Measurements from ENCODE around the gene KRT3. TPM values are rescaled to one million over a fixed set of nuclear protein-coding genes. Genes with fewer than 3 reads are reported as not detected.

Gene KRT3
- total and polyA plus RNA-seq, 10 of the 15 experiments (the other 5 are each of a cell fraction or from before 2014, with no cell fraction given) = not detected

DNA sequence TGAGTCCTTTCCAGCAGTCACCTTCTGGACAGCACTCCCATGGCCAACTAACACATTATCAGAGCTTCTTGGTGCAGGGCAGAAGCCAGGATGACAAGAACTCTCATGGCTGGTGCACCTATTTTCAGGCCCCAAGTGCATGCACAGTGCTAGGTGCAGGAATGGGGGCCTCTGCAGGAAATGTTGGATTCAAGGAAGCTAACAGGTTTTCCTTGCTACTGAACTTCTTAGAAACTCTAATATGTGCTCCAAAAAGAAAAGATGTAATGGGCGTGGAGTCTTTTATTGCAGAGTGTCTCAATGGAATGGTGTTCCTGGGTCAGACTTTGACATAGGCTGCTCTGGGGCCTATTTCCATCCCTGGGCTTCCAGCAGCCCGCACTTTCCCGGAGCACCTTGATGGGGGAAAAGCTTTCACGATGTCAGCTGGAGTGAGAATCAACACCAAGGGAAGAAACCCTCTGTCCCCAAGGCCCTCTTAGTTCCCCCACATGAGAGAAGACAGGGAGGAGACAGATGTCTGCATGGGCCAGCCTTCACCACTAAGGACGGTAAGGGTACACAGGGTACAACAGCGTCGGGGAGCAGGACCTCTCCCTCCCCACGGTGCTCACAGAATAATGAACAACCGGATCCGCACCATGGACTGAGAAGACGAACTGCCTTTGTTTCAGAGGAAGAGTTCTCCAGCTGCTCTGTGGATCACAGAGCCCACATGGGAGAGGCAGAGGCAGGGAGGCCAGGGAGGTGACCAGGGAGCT lies 6.9 kb downstream of the KRT3 start (continued):
- TF ChIP-seq, protein P1, sequence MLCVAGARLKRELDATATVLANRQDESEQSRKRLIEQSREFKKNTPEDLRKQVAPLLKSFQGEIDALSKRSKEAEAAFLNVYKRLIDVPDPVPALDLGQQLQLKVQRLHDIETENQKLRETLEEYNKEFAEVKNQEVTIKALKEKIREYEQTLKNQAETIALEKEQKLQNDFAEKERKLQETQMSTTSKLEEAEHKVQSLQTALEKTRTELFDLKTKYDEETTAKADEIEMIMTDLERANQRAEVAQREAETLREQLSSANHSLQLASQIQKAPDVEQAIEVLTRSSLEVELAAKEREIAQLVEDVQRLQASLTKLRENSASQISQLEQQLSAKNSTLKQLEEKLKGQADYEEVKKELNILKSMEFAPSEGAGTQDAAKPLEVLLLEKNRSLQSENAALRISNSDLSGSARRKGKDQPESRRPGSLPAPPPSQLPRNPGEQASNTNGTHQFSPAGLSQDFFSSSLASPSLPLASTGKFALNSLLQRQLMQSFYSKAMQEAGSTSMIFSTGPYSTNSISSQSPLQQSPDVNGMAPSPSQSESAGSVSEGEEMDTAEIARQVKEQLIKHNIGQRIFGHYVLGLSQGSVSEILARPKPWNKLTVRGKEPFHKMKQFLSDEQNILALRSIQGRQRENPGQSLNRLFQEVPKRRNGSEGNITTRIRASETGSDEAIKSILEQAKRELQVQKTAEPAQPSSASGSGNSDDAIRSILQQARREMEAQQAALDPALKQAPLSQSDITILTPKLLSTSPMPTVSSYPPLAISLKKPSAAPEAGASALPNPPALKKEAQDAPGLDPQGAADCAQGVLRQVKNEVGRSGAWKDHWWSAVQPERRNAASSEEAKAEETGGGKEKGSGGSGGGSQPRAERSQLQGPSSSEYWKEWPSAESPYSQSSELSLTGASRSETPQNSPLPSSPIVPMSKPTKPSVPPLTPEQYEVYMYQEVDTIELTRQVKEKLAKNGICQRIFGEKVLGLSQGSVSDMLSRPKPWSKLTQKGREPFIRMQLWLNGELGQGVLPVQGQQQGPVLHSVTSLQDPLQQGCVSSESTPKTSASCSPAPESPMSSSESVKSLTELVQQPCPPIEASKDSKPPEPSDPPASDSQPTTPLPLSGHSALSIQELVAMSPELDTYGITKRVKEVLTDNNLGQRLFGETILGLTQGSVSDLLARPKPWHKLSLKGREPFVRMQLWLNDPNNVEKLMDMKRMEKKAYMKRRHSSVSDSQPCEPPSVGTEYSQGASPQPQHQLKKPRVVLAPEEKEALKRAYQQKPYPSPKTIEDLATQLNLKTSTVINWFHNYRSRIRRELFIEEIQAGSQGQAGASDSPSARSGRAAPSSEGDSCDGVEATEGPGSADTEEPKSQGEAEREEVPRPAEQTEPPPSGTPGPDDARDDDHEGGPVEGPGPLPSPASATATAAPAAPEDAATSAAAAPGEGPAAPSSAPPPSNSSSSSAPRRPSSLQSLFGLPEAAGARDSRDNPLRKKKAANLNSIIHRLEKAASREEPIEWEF (IDR thresholded peaks at IDR 0.05; ENCODE audit: insufficient replicate concordance, low read depth, low read length) = no peak
- no peak for TF ChIP-seq BHLHE40 (IDR thresholded peaks at IDR 0.05; ENCODE audit: borderline replicate concordance in 1 of 2, low read depth in 2 of 2, low read length in 1 of 2)
- TF ChIP-seq CHD2 (IDR thresholded peaks at IDR 0.05; ENCODE audit: borderline replicate concordance, low read depth, low read length) = no peak

DNA sequence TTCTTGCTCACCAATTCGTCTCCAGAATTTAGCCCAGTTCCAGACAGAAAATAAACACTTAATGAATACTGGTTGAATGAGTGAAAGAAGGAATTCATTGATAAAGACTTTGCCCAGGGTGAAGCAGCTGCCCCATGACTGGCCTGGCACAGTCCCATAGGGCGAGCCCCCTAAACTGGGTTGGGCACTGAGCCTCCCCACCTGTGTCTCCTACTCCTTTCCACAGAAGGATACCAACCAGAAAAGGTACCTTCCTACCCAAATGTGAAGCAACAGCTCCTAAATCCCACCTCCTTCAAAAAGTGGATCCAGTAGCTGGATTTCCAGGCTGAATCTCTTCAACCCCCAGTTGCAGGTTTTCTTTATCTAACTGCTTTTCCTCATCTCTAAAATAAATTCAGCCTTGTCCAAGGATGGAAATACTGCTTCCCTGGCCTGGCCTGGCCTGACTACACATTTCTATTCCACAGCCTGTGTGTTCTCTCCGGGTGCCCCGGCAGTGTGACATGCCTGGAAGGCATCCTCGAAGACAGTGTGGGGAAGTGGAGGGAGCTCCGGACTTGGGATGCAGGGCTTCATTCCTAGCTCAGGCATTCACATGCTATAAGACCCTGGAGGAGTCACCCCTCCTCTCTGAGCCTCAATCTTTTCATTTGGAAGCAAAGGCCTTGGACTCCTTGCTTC lies 7.6 kb downstream of the KRT3 start:
- POLR2A ChIA-PET = no interaction called here
- TF ChIP-seq TCF7 (IDR thresholded peaks at IDR 0.05; ENCODE audit: borderline replicate concordance) (no peak), NFIC (IDR thresholded peaks at IDR 0.05; ENCODE audit: low read depth, low read length) (no peak), RUNX3 (IDR thresholded peaks at IDR 0.05; ENCODE audit: low read length) (no peak), POLR2A (IDR thresholded peaks at IDR 0.05; ENCODE audit: low read depth, low read length) (no peak), MXI1 (IDR thresholded peaks at IDR 0.05; ENCODE audit: low read depth, low read length) (no peak), RB1 (IDR thresholded peaks at IDR 0.05; ENCODE audit: borderline replicate concordance) (no peak)
- TF ChIP-seq, protein P2, sequence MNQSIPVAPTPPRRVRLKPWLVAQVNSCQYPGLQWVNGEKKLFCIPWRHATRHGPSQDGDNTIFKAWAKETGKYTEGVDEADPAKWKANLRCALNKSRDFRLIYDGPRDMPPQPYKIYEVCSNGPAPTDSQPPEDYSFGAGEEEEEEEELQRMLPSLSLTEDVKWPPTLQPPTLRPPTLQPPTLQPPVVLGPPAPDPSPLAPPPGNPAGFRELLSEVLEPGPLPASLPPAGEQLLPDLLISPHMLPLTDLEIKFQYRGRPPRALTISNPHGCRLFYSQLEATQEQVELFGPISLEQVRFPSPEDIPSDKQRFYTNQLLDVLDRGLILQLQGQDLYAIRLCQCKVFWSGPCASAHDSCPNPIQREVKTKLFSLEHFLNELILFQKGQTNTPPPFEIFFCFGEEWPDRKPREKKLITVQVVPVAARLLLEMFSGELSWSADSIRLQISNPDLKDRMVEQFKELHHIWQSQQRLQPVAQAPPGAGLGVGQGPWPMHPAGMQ (IDR thresholded peaks at IDR 0.05; ENCODE audit: borderline replicate concordance) = no peak
- TF ChIP-seq, protein P3, sequence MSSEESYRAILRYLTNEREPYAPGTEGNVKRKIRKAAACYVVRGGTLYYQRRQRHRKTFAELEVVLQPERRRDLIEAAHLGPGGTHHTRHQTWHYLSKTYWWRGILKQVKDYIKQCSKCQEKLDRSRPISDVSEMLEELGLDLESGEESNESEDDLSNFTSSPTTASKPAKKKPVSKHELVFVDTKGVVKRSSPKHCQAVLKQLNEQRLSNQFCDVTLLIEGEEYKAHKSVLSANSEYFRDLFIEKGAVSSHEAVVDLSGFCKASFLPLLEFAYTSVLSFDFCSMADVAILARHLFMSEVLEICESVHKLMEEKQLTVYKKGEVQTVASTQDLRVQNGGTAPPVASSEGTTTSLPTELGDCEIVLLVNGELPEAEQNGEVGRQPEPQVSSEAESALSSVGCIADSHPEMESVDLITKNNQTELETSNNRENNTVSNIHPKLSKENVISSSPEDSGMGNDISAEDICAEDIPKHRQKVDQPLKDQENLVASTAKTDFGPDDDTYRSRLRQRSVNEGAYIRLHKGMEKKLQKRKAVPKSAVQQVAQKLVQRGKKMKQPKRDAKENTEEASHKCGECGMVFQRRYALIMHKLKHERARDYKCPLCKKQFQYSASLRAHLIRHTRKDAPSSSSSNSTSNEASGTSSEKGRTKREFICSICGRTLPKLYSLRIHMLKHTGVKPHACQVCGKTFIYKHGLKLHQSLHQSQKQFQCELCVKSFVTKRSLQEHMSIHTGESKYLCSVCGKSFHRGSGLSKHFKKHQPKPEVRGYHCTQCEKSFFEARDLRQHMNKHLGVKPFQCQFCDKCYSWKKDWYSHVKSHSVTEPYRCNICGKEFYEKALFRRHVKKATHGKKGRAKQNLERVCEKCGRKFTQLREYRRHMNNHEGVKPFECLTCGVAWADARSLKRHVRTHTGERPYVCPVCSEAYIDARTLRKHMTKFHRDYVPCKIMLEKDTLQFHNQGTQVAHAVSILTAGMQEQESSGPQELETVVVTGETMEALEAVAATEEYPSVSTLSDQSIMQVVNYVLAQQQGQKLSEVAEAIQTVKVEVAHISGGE (CRISPR knock-in tag; IDR thresholded peaks at IDR 0.05) = no peak

More for the DNA sequence above, 7.6 kb downstream of the KRT3 start:
- H3K9me3 ChIP-seq (replicated peaks; ENCODE audit: control insufficient read depth, insufficient read depth, low read length) = no peaks in the 10 kb centered on the region
- RAD21 ChIA-PET (ENCODE audit: unreplicated experiment) = interaction anchor here (0.9 kb wide), 1 partner anchor 91 kb away, joined by 3 read pairs; no protein-coding TSS in a partner anchor
- DNase-seq (ENCODE audit: low read depth, low spot score) = no peak
- 40% methylated on average over 6 of the region's 6 CpGs for WGBS (ENCODE audit: insufficient coverage, insufficient replicate concordance, low lambda C conversion rate, missing lambda C conversion rate)
- no peak overlapping the region for H3K4me3 ChIP-seq
- no peak overlapping the region for H3K27ac ChIP-seq (ENCODE audit: control insufficient read depth, insufficient read depth)
- no peaks in the 10 kb centered on the region for H3K4me1 ChIP-seq (ENCODE audit: control insufficient read depth, insufficient read depth, low read length)
- in situ Hi-C loops (cut with MboI) = no loop called here
- BruUV-seq (replicated peaks) = no TSS peak
- CTCF ChIA-PET = no interaction called here
- SMC1A ChIA-PET (ENCODE audit: uncharacterized antibody, unreplicated experiment) = no interaction called here
- intact Hi-C loops (cut with micrococcal nuclease; ENCODE audit: unreplicated experiment) = no loop called here
- no peak overlapping the region for H3K9ac ChIP-seq (ENCODE audit: control insufficient read depth, insufficient read depth, low read length)
- no peaks in the 10 kb centered on the region for H3K79me2 ChIP-seq (ENCODE audit: control insufficient read depth, insufficient read depth, low read length)
- no peak for ATAC-seq
- no peak for FAIRE-seq
- H2AFZ ChIP-seq (ENCODE audit: control insufficient read depth, low read depth, low read length) = no peak overlapping the region
- H3K27me3 ChIP-seq (replicated peaks in 1 of 2; ENCODE audit: control insufficient read depth in 2 of 2, insufficient read depth in 2 of 2, low read length in 1 of 2) = peaks cover 0 to 9% of the 10 kb centered on the region in 2 experiments; a peak in 3 of 4 replicates
- no peak overlapping the region for H3K4me2 ChIP-seq (ENCODE audit: control insufficient read depth, insufficient read depth)
- H3K36me3 ChIP-seq (ENCODE audit: control insufficient read depth in 2 of 2, insufficient read depth in 2 of 2, low read length in 1 of 2) = no peaks in the 10 kb centered on the region
- no peaks in the 10 kb centered on the region for H4K20me1 ChIP-seq (ENCODE audit: control insufficient read depth, insufficient read depth)

Data from GM12878 (cell line).